ENCODE data around the gene FRAS1. TPM values are rescaled to one million over a fixed set of nuclear protein-coding genes. Genes with fewer than 3 reads are reported as not detected.

FRAS1 gene
- total and polyA plus RNA-seq, 2 donors (not counting 1 experiment from before 2014, with no cell fraction given) = 0.03 to 0.12 TPM

- Histone ChIP-seq H3K27ac (ENCODE audit: low read length in 2 of 2) (no peak overlapping the region), H3K4me2 (replicated peaks; ENCODE audit: low read depth, low read length, poor library complexity, severe bottlenecking) (no peak overlapping the region), H3K79me2 (ENCODE audit: control insufficient read depth, insufficient read depth, low read length) (no peaks in the 10 kb centered on the region), H3K36me3 (replicated peaks in 1 of 2; ENCODE audit: control extremely low read depth in 1 of 2, control insufficient read depth in 1 of 2, extremely low read depth in 1 of 2, insufficient read depth in 2 of 2, low read length in 1 of 2) (no peaks in the 10 kb centered on the region), H3K4me1 (ENCODE audit: control insufficient read depth in 2 of 2, insufficient read depth in 2 of 2, low read length in 2 of 2) (no peaks in the 10 kb centered on the region), H2AFZ (ENCODE audit: insufficient read depth, low read depth, low read length, poor library complexity, severe bottlenecking) (no peak overlapping the region), H3K4me3 (ENCODE audit: control extremely low read depth in 1 of 5, extremely low read depth in 1 of 5, insufficient read depth in 1 of 5, low read depth in 2 of 5, low read length in 4 of 5) (no peak overlapping the region), H3K9ac (ENCODE audit: low read length) (no peak overlapping the region), H3K9me3 (ENCODE audit: control extremely low read depth in 1 of 3, control insufficient read depth in 2 of 3, insufficient read depth in 1 of 3, low read length in 2 of 3) (no peaks in the 10 kb centered on the region), H4K20me1 (ENCODE audit: control insufficient read depth, insufficient read depth, low read length, poor library complexity, severe bottlenecking) (no peaks in the 10 kb centered on the region), H3K27me3 (replicated peaks in 1 of 4; ENCODE audit: control extremely low read depth in 1 of 4, control insufficient read depth in 3 of 4, insufficient read depth in 4 of 4, low read length in 3 of 4) (no peaks in the 10 kb centered on the region)
- no peak for TF ChIP-seq CTCF (IDR thresholded peaks at IDR 0.05)
- TF ChIP-seq EZH2 (IDR thresholded peaks at IDR 0.05; ENCODE audit: borderline replicate concordance, insufficient read depth, low read depth, low read length, poor library complexity, severe bottlenecking) = no peak
- 96% methylated on average over 4 of the region's 6 CpGs for WGBS (ENCODE audit: insufficient coverage)
- Mint-ChIP-seq H3K4me3 (no peak overlapping the region), H3K9me3 (ENCODE audit: insufficient read depth) (no peaks in the 10 kb centered on the region), H3K27ac (no peak overlapping the region), H3K27me3 (peaks cover 14% of the 10 kb centered on the region), H3K4me1 (no peaks in the 10 kb centered on the region)
- ChIA-PET POLR2A (no interaction called here), CTCF (no interaction called here)
- DNase-seq = no peak
- ATAC-seq (ENCODE audit: low read depth) = no peak
- intact Hi-C loops (cut with micrococcal nuclease) = no loop called here
Observed at GRCh38 chr4:78418406-78418805, 361.3 kb downstream of the FRAS1 start.

GRCh38 chr4:78423790-78424189 is 366.7 kb downstream of the FRAS1 start:
- H3K9me3 Mint-ChIP-seq (ENCODE audit: insufficient read depth) = no peaks in the 10 kb centered on the region
- H3K4me1 ChIP-seq (ENCODE audit: control insufficient read depth in 2 of 2, insufficient read depth in 2 of 2, low read length in 2 of 2) = no peaks in the 10 kb centered on the region
- POLR2A ChIA-PET = no interaction called here
- H3K4me3 Mint-ChIP-seq = no peak overlapping the region
- no peak overlapping the region for H3K27ac Mint-ChIP-seq
- CTCF ChIA-PET = interaction anchor here (0.7 kb wide), 1 partner anchor 364 kb away, joined by 3 read pairs; no protein-coding TSS in a partner anchor
- no peak overlapping the region for H3K27ac ChIP-seq (ENCODE audit: low read length in 2 of 2)
- no peaks in the 10 kb centered on the region for H3K79me2 ChIP-seq (ENCODE audit: control insufficient read depth, insufficient read depth, low read length)
- H3K4me2 ChIP-seq (replicated peaks; ENCODE audit: low read depth, low read length, poor library complexity, severe bottlenecking) = no peak overlapping the region
- H3K4me3 ChIP-seq (ENCODE audit: control extremely low read depth in 1 of 5, extremely low read depth in 1 of 5, insufficient read depth in 1 of 5, low read depth in 2 of 5, low read length in 4 of 5) = no peak overlapping the region
- H3K9ac ChIP-seq (ENCODE audit: low read length) = no peak overlapping the region
- H3K9me3 ChIP-seq (ENCODE audit: control extremely low read depth in 1 of 3, control insufficient read depth in 2 of 3, insufficient read depth in 1 of 3, low read length in 2 of 3) = no peaks in the 10 kb centered on the region
- no peaks in the 10 kb centered on the region for H3K27me3 ChIP-seq (replicated peaks in 1 of 4; ENCODE audit: control extremely low read depth in 1 of 4, control insufficient read depth in 3 of 4, insufficient read depth in 4 of 4, low read length in 3 of 4)
- intact Hi-C loops (cut with micrococcal nuclease) = no loop called here
- H2AFZ ChIP-seq (ENCODE audit: insufficient read depth, low read depth, low read length, poor library complexity, severe bottlenecking) = no peak overlapping the region
- H3K36me3 ChIP-seq (replicated peaks in 1 of 2; ENCODE audit: control extremely low read depth in 1 of 2, control insufficient read depth in 1 of 2, extremely low read depth in 1 of 2, insufficient read depth in 2 of 2, low read length in 1 of 2) = no peaks in the 10 kb centered on the region
- no peak for ATAC-seq (ENCODE audit: low read depth)
- no peaks in the 10 kb centered on the region for H4K20me1 ChIP-seq (ENCODE audit: control insufficient read depth, insufficient read depth, low read length, poor library complexity, severe bottlenecking)
- TF ChIP-seq CTCF (IDR thresholded peaks at IDR 0.05) = no peak
- no peak for TF ChIP-seq EZH2 (IDR thresholded peaks at IDR 0.05; ENCODE audit: borderline replicate concordance, insufficient read depth, low read depth, low read length, poor library complexity, severe bottlenecking)
- 80% methylated on average over 1 of the region's 9 CpGs for WGBS (ENCODE audit: insufficient coverage)
- peaks cover 18% of the 10 kb centered on the region for H3K27me3 Mint-ChIP-seq
- DNase-seq = no peak
- no peaks in the 10 kb centered on the region for H3K4me1 Mint-ChIP-seq
